HG03025 (cell line): ENCODE data around the gene IFFO2.
A peak's percentile ranks its signal among the peaks of the same experiment; 100 is the strongest.

ENCODE experiments used
- ATAC-seq: cut with Tn5 transposase; IDR thresholded peaks from one replicate; pipeline ENCODE4 v1.9.1; 2021; ENCODE audit warnings: mild to moderate bottlenecking, moderate library complexity; ENCODE audit not compliant: unreplicated experiment, low FRiP score

The IFFO2 gene

GRCh38 chr1:18973446-18973955 lies 17.0 kb upstream of the IFFO2 start:
- ATAC-seq = no peak

DNA sequence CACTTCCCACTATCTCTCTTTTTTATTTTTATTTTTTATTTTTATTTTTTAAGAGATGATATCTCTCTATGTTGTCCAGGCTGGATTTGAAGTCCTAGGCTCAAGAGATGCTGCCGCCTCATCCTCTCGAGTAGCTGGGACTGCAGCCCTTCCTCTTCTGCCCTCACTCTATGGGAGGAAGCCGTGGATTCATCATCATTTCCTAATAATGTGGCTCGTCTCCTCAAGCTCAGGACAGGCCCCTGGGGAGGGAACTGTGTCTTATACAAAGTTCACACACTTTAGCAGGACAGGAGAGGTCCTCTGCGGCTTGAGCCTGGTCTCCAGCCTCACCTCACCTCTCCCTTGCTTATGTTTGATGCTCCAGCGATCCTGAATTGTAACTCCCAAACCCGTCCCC lies 16.5 kb upstream of the IFFO2 start:
- ATAC-seq = no peak

DNA sequence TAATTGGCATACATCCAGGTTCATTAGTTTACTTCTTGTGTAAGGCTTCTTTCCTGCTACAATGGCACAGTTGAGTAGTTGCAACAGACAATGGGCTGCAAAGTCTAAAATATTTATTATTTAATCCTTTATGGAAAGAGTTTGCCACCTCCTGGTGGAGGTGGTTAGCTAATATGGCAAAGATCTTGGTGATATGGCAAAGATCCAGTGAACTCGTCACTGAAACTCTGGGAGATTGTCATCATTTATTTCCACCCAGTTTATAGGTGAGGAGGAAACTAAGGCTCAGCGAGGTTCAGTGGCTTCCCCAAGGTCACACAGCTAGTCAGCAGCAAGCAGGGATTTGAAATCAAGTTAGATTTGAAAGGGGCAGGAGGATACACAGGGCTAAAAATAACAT lies 16.1 kb upstream of the IFFO2 start:
- ATAC-seq = no peak

DNA sequence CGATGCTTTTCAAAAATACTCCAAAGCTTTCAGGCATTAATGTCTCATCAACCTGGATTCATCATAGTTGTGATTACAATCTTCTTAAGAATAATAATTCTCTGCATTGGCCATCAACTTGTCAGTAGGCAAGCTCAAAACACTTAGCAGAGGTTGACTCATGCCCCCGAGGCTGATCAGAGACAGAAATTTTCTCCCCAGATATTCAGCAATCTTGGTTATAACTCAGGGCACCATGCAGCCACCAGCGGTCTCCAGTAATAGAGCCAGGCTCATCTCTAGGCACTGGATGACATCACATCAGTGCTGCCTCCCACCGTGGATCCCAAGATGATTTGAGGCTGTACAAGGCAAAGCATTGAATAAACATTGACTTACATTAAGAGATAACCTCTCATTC lies 14.3 kb upstream of the IFFO2 start:
- ATAC-seq = no peak

- ATAC-seq = no peak
Observed at GRCh38 chr1:18970358-18970757, 13.9 kb upstream of the IFFO2 start.

DNA sequence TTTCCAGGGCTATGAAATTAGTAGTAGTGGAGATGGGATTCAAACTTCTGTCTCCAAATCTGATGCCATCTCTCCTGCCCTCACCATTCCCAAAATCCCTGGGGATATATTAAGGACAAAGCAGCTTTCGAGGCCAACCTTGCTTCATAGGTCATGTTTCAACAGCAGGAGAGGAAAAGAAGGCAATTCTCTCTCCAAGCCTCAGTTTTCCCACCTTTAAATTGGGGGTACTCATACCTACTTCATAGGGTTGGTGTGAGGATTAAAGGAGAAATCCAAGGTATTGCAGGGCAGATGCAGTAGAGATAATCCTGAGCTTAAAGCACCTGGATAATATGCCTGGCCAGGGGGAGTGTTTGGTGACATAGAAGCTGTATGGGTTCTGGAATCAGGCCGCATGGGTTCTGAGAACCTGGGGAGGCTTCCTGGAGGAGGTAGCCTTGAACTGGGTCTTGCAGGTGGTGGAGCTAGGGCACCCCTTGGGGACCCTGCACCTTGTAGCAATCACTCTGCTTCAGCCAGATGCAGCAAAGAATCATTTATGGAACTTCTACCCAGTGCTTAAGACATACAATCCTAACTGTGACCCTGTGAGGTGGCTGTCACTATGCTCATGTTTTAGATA lies 10.7 kb upstream of the IFFO2 start:
- ATAC-seq = no peak

DNA sequence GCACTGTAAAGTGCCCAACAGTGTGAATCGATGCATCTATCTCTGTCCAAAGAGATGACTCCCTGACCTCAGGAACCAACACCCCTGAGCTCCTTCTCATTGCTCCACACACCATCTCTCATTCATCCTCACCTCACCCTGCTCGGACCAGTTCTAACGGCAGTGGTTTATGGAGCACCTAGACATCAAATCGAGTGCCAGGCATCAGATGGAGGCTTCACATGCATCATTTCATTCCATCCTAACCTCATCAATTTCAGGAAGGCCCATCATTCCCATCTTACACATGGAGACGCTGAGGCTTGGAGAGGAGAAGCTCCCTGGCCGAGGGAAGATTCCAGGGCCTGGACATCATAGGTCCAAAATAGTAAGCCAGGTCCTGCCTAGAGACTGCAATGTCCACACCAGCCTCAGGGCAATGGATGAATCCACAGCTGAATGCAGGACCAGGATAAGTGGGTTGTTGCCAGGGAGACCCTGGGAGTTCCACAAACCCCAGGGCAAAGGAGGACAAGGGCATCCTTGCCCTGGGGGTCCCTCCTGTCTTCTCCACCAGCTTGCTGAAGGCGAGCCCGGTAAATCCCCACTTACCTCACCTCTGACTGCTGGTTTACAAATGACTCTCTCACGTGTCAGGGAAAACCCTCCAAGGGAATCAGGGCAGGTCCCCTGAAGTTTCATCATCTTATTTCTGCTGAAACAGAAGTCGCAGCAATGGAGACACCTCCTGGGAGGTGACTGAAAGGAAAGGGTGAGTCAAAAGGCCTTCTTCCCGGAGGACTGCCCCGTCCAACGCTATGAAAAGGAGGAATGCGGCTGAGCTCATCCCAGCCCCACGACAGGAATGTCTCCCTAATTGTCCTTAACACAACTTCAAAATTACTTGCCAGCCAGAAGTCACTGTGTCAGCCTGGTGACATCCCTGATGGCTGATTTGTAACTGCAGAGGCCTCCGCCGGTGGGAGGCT lies 9.0 kb upstream of the IFFO2 start:
- no peak for ATAC-seq

GRCh38 chr1:18963968-18964367 lies 7.5 kb upstream of the IFFO2 start:
- ATAC-seq = no peak

DNA sequence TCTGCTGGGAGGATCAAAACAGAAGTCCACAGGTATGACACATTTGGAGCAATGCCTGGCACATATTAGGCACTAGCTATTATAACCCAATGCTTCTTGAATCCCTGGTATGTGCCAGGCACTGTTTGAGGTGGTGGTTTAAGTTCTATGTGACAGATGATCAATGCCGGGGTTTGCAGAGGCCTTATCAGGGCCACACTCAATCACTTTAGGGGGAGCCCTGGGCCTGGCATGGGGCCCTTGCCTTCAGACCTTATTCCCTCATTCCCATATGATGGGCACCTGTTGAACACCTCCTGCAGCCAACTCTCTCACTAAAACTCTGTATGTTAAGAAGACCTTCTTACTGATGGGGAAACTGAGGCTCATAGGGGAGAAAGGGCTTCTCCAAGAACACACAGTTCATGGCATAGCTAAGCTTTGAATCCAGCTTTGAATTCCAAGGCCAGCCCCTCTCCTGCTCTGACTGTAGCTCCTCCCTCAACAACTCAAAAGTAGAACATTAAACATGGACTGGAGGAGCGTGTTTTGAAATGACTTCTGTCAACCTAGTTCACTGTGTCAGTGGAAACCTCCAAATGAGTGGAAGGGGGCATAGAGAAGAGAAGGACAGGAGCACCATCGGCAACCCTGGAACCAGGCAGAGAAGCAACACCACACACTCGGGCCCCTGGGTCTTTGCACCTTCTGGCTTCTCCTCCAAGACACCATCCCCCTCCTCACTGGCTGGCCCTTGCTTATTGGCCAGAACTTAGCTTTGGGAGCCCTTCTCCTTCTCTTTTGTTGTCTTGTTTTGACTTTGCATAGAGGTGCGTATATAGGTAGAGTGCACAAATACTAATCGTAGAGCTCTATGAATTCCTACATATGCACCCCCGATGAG lies 6.6 kb upstream of the IFFO2 start:
- ATAC-seq = no peak

DNA sequence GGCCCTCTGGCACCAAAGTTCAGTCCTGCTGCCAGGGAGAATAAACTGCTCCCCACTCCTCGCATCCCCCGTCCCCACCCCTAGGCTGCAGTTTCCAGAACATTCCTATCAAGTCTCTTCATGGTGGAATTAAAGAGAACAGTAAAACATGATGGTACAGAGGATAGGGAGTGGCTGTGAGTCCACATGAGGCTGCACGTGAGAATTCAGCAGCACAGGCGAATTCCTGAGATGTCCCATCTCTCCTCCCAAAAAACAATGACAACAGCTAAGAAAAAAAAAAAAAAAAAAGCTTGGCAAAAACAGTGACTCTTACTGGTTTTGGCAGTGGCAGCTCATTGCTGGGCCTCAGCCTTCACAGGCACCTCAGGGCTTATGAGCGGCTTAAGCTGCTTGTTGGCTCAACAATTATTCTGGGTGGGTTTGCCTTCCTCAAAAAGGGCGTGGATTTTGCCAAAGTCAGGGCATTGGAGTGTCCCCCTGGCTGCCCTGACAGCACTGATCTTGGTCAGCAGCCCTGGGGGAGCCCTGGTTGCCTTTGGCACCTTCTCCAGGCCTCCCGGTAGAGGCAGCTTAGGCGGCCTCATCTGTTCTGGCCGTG lies 5.7 kb upstream of the IFFO2 start:
- no peak for ATAC-seq

DNA sequence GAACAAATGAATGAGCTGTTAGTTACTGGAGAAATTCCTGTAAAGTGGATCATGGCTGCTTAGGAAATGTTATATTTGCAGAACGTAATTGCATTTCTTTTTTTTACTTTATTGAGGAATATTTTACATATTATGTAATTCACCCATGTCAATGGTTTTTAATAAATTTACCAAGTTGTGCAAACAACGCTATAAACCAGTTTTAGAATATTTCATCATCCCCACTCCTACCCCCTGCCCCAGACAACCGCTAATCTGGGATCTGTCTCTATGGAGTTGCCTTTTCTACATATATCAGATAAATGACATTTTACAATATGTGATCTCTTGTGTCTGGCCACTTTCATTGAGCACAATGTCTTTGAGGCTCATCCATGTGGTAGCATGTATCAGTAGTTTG lies 4.3 kb upstream of the IFFO2 start:
- ATAC-seq = no peak

DNA sequence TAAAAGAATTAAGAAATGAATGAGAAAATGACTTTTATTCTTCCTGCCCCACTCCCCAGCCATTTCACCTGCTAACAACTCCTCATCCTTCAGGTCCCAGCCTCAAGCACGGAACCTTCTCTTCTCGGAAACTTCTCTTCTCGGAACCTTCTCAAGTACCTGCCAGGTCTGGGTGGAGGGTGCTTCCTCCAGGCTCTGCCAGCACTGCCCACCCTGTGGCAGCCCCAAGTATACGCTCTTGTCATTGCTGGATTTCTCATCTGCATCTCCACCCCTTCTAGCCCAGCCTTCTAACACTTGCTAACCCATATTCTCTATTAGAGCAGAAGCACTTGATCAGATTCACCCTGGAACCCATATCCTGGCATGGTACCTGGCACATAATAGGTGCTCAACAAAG lies 3.9 kb upstream of the IFFO2 start:
- no peak for ATAC-seq

DNA sequence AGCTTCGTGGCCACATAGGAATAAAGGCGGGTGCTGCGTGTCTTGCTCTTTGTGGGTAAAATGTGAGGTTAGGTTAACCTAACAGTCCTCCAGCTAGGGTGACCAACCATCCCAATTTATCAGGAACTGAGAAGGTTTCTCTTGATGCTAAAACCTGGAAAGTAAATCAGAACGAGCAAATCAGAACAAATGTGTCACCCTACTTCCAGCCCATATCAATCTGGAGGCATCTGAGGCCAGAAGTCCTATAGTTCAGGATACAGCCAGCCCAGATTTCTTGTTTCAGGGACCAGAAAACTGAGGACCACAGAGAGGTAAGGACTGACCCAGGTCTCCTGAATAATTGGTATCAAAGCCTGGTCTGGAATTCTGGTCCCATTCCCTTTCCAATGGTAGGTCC lies 3.1 kb upstream of the IFFO2 start:
- ATAC-seq = no peak

- no peak for ATAC-seq
Observed at GRCh38 chr1:18957532-18958300, 1.2 kb upstream of the IFFO2 start.

GRCh38 chr1:18957136-18957521 lies 653 bp upstream of the IFFO2 start:
- ATAC-seq = peak; percentile 2

DNA sequence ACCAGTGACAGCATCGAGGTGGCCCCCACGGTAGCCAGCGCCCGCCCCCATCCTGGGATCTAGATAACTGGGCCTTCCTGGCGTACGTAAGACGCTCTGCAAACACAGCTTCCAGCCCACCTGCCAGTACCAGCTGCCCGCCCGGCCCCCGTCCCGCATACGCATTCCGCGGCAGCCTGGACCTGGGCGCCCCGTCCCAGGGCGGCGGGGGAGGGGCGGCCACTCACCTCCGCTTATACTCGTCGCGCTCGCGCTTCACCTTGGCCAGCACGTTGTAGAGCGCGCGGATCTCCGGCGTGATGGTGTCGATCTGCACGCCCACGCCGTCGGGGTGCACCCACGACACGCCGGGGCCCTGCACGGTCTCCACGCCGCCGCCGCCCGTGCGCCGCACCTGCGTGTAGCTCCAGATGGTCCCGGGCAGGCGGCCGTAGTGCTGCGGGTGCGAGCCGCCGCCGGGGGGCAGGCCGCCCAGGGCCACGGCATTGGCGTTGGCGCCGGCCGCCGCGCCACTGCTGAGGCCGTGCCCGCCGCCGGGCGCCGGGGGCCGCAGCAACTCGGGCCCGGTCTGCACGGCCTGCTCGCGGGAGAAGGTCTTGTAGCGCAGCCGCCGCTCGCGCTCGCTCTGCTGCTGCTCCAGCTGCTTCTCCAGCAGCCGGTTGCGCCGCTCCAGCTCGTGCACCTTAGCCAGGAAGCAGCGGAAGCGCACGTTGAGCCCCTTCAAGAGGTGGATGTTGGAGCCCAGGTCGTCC lies 859 bp downstream of the IFFO2 start:
- peak; percentile 10 for ATAC-seq

- no peak for ATAC-seq
Observed at GRCh38 chr1:18955131-18955440, 1.4 kb downstream of the IFFO2 start.

GRCh38 chr1:18954270-18955071 lies 2.0 kb downstream of the IFFO2 start:
- no peak for ATAC-seq
